ENCODE results near the gene GLIS1. TPM values are rescaled to one million over a fixed set of nuclear protein-coding genes. Genes with fewer than 3 reads are reported as not detected.

GLIS1 gene
- total and polyA plus RNA-seq, 2 experiments from 2014 or later, result 0.26 to 0.31 TPM

- no peak for TF ChIP-seq CTCF (conservative IDR thresholded peaks at IDR 0.05; ENCODE audit: low read depth in 2 of 2)
- no peak for TF ChIP-seq REST (IDR thresholded peaks at IDR 0.05; ENCODE audit: unreplicated experiment)
- TF ChIP-seq ZNF114 (CRISPR knock-in tag; IDR thresholded peaks at IDR 0.05), result no peak
- no peak for TF ChIP-seq JUNB (IDR thresholded peaks at IDR 0.05; ENCODE audit: unreplicated experiment)
Observed at GRCh38 chr1:53512807-53513755, 225.9 kb downstream of the GLIS1 start (continued).

- H3K4me3 Mint-ChIP-seq, result no peak overlapping the region
- Histone ChIP-seq H3F3A (replicated peaks; ENCODE audit: low read depth) (no peaks in the 10 kb centered on the region), H3K27me3 (ENCODE audit: insufficient read depth) (no peaks in the 10 kb centered on the region), H3K36me3 (ENCODE audit: insufficient read depth) (no peaks in the 10 kb centered on the region), H3K4me2 (no peak overlapping the region), H3K79me2 (replicated peaks; ENCODE audit: insufficient read depth) (no peaks in the 10 kb centered on the region), H3K4me1 (ENCODE audit: insufficient read depth) (no peaks in the 10 kb centered on the region), H4K20me1 (replicated peaks; ENCODE audit: insufficient read depth) (no peaks in the 10 kb centered on the region), H2AFZ (no peak overlapping the region), H3K4me3 (no peak overlapping the region), H3K27ac (ENCODE audit: low read depth) (no peak overlapping the region), H3K9me2 (ENCODE audit: insufficient read depth) (no peaks in the 10 kb centered on the region)
- TF ChIP-seq ETS1 (IDR thresholded peaks at IDR 0.05), result no peak
- ATAC-seq (no peak), DNase-seq (ENCODE audit: low spot score) (no peak)
- H3K27me3 Mint-ChIP-seq (ENCODE audit: insufficient read depth, low read depth, poor library complexity), result peaks cover 5% of the 10 kb centered on the region
- H3K9me3 Mint-ChIP-seq, result no peaks in the 10 kb centered on the region; the same call in 2 of the 3 replicates
- no peak overlapping the region for H3K27ac Mint-ChIP-seq
- H3K4me1 Mint-ChIP-seq, result peaks cover 20% of the 10 kb centered on the region
- H3K36me3 Mint-ChIP-seq (ENCODE audit: low read depth), result no peaks in the 10 kb centered on the region
Observed at GRCh38 chr1:53511933-53512806, 226.8 kb downstream of the GLIS1 start.

Measured in GM23338 (cell line).